Testis (tissue), 3 donors: ENCODE data around the gene PBX1. TPM values are rescaled to one million over a fixed set of nuclear protein-coding genes. Genes with fewer than 3 reads are reported as not detected.

Experiments
- DNase-seq: peaks from one replicate; pipeline ENCODE4 v3.0.0-alpha.2; 2019
- H3K27ac ChIP-seq, 2 donors: fragments of 200-600 bp; sonication (generic); one replicate each; pipeline ENCODE4 v1.5.1; 2019
- H3K27me3 ChIP-seq: fragments of 200-600 bp; sonication (generic); one replicate; pipeline ENCODE4 v1.5.1; 2019
- H3K36me3 ChIP-seq: fragments of 200-600 bp; sonication (generic); one replicate; pipeline ENCODE4 v1.5.1; 2017; ENCODE audit warnings: low read depth; ENCODE audit errors: missing control alignments
- H3K4me1 ChIP-seq: fragments of 200-600 bp; sonication (generic); one replicate; pipeline ENCODE4 v1.5.1; 2019
- H3K4me3 ChIP-seq, 2 donors: fragments of 200-600 bp; sonication (generic); one replicate each; pipeline ENCODE4 v1.5.1; 2017 to 2019
- H3K9me3 ChIP-seq: fragments of 200-600 bp; sonication (generic); one replicate; pipeline ENCODE4 v1.5.1; 2017
- CTCF ChIP-seq, 3 experiments: fragments of 450-650 bp in 2 of 3; fragments of 200-600 bp in 1 of 3; sonication (generic) in 1 of 3; IDR thresholded peaks; one replicate each; pipeline ENCODE4 v1.5.1; 2016 to 2019; ENCODE audit warnings: antibody characterized with exemption in 3 of 3, mild to moderate bottlenecking in 2 of 3, moderate library complexity in 1 of 3
- POLR2A ChIP-seq: fragments of 450-650 bp; IDR thresholded peaks from one replicate; pipeline ENCODE4 v1.6.1; 2017; ENCODE audit warnings: antibody characterized with exemption, mild to moderate bottlenecking, moderate library complexity
- WGBS, 2 donors: methylation state at CpG; one replicate each; pipeline ENCODE4 v1.1.5; 2018; 5-methylcytosine and 5-hydroxymethylcytosine counted together
- intact Hi-C: fragments of 100-400 bp; cut with DNase I; formaldehyde crosslinking; loops from one replicate; pipeline ENCODE4 v1.15.1; 2023; ENCODE audit warnings: low total_unique reads
- polyA plus RNA-seq: library from polyadenylated mRNA; stranded (reverse); fragments of 350-450 nt; fragmentation: Illumina TruSeq; extraction: RNeasy Lipid Tissue Mini Kit (QIAGEN cat#74804); gene quantifications from one replicate; pipeline ENCODE4 v1.2.3, GENCODE V29; 2014; ENCODE audit warnings: low read depth, low replicate concordance; ENCODE audit not compliant: insufficient read depth
- total RNA-seq, 2 donors: library from RNA; depleted of rRNA; stranded (reverse); fragments of >200 nt; gene quantifications; one replicate each; pipeline ENCODE4 v1.2.3, GENCODE V29; 2016

The PBX1 gene
- total and polyA plus RNA-seq, 3 donors from 2014 or later = 20.2 to 25.0 (median 20.3) TPM

GRCh38 chr1:164771041-164771618 is 212.1 kb downstream of the PBX1 start:
- intact Hi-C loops = no loop called here
- Histone ChIP-seq H3K9me3 (no peaks in the 10 kb centered on the region), H3K36me3 (no peaks in the 10 kb centered on the region), H3K4me3 (no peak overlapping the region), H3K27me3 (no peaks in the 10 kb centered on the region), H3K4me1 (peaks cover 25% of the 10 kb centered on the region), H3K27ac (peak overlapping the region; percentile 4 to 71)
- TF ChIP-seq CTCF (IDR thresholded peaks at IDR 0.05) (no peak), POLR2A (no peak)
- no peak for DNase-seq
- 27 to 41% methylated on average over 8 of the region's 8 CpGs for WGBS, 2 donors

GRCh38 chr1:164771619-164772361 is 212.8 kb downstream of the PBX1 start:
- intact Hi-C loops = no loop called here
- WGBS, 2 donors = 51 to 68% methylated on average over 7 of the region's 7 CpGs
- Histone ChIP-seq H3K27me3 (no peaks in the 10 kb centered on the region), H3K27ac (peak overlapping the region; percentile 4 to 71), H3K4me1 (peaks cover 25% of the 10 kb centered on the region), H3K9me3 (no peaks in the 10 kb centered on the region), H3K4me3 (no peak overlapping the region), H3K36me3 (no peaks in the 10 kb centered on the region)
- TF ChIP-seq CTCF (IDR thresholded peaks at IDR 0.05) (no peak), POLR2A (no peak)
- DNase-seq = no peak

GRCh38 chr1:164772635-164773034 is 213.7 kb downstream of the PBX1 start:
- DNase-seq = no peak

GRCh38 chr1:164773102-164773501 is 214.1 kb downstream of the PBX1 start:
- no peak overlapping the region for H3K27ac ChIP-seq
- 66 to 82% methylated on average over 5 of the region's 5 CpGs for WGBS, 2 donors
- intact Hi-C loops = no loop called here

More at GRCh38 chr1:164772635-164773034, 213.7 kb downstream of the PBX1 start:
- Histone ChIP-seq H3K27ac (no peak overlapping the region), H3K4me3 (no peak overlapping the region), H3K4me1 (peaks cover 18% of the 10 kb centered on the region), H3K36me3 (no peaks in the 10 kb centered on the region), H3K9me3 (no peaks in the 10 kb centered on the region), H3K27me3 (no peaks in the 10 kb centered on the region)
- intact Hi-C loops = no loop called here
- WGBS, 2 donors = 82 to 91% methylated on average over 4 of the region's 4 CpGs
- TF ChIP-seq POLR2A (no peak), CTCF (IDR thresholded peaks at IDR 0.05) (no peak)

More at GRCh38 chr1:164773102-164773501, 214.1 kb downstream of the PBX1 start:
- Histone ChIP-seq H3K4me3 (no peak overlapping the region), H3K9me3 (no peaks in the 10 kb centered on the region), H3K4me1 (peaks cover 13% of the 10 kb centered on the region), H3K27me3 (no peaks in the 10 kb centered on the region), H3K36me3 (no peaks in the 10 kb centered on the region)
- no peak for DNase-seq
- TF ChIP-seq POLR2A = no peak
- TF ChIP-seq CTCF (IDR thresholded peaks at IDR 0.05) = no peak
